HG02970 (cell line): ENCODE measurements around the gene FLNC.

Source experiments
- ATAC-seq: cut with Tn5 transposase; IDR thresholded peaks from one replicate; pipeline ENCODE4 v1.9.1; 2021; ENCODE audit warnings: mild to moderate bottlenecking, moderate library complexity, moderate number of reproducible peaks; ENCODE audit not compliant: unreplicated experiment, low FRiP score

The FLNC gene

GRCh38 chr7:128830231-128831177, at the start of gene FLNC:
Gene FLNC (plus strand): TSS chr7:128830406. CDS start chr7:128830638, 232 bp downstream.
- no peak for ATAC-seq

GRCh38 chr7:128781126-128781525, 49.1 kb upstream of the FLNC start:
- ATAC-seq, result no peak

- no peak for ATAC-seq
Measured at GRCh38 chr7:128781851-128782250, 48.4 kb upstream of the FLNC start.

GRCh38 chr7:128783143-128783861, 46.9 kb upstream of the FLNC start:
- no peak for ATAC-seq

- no peak for ATAC-seq
Measured at GRCh38 chr7:128785738-128786137, 44.5 kb upstream of the FLNC start.

- no peak for ATAC-seq
Measured at GRCh38 chr7:128788446-128789412, 41.5 kb upstream of the FLNC start.

- no peak for ATAC-seq
Measured at GRCh38 chr7:128790315-128791041, 39.7 kb upstream of the FLNC start.

GRCh38 chr7:128791121-128791971, 38.9 kb upstream of the FLNC start, which contains the start of gene CCDC136:
Gene CCDC136 (plus strand): TSS chr7:128791968. CDS start chr7:128792412, 444 bp downstream.
- ATAC-seq, result no peak

GRCh38 chr7:128791972-128792327, 38.3 kb upstream of the FLNC start:
- no peak for ATAC-seq

- ATAC-seq, result no peak
Measured at GRCh38 chr7:128792471-128793180, 37.6 kb upstream of the FLNC start.

- ATAC-seq, result no peak
Measured at GRCh38 chr7:128793181-128793547, 37.0 kb upstream of the FLNC start.

- no peak for ATAC-seq
Measured at GRCh38 chr7:128794020-128794419, 36.2 kb upstream of the FLNC start.

GRCh38 chr7:128794436-128794835, 35.8 kb upstream of the FLNC start:
- no peak for ATAC-seq

- ATAC-seq, result no peak
Measured at GRCh38 chr7:128795129-128795528, 35.1 kb upstream of the FLNC start.

GRCh38 chr7:128796327-128796726, 33.9 kb upstream of the FLNC start:
- no peak for ATAC-seq

GRCh38 chr7:128799451-128799850, 30.8 kb upstream of the FLNC start:
- no peak for ATAC-seq

GRCh38 chr7:128800567-128800966, 29.6 kb upstream of the FLNC start:
- ATAC-seq, result no peak

- no peak for ATAC-seq
Measured at GRCh38 chr7:128801003-128801402, 29.2 kb upstream of the FLNC start.
